Chondrocyte (in vitro differentiated cells): ENCODE measurements around the gene MIPOL1. TPM values are rescaled to one million over a fixed set of nuclear protein-coding genes. Genes with fewer than 3 reads are reported as not detected.
A peak's percentile ranks its signal among the peaks of the same experiment; 100 is the strongest.
"Not testable (repeated sequence)": the region's sequence is repeated elsewhere in the genome, so short reads cannot be mapped to it uniquely, and the experiment has no call there.

Source experiments
- DNase-seq: peaks from one replicate; pipeline ENCODE4 v3.0.0; 2021; ENCODE audit warnings: mixed read lengths, low spot score
- H3K27ac Mint-ChIP-seq: one replicate; pipeline ENCODE4 v1.8.0; 2021; ENCODE audit warnings: mild to moderate bottlenecking, moderate library complexity, mixed read lengths; ENCODE audit not compliant: unreplicated experiment
- H3K27me3 Mint-ChIP-seq: 2 replicates; pipeline ENCODE4 v1.8.0; 2021; ENCODE audit warnings: low read depth, mixed read lengths
- H3K36me3 Mint-ChIP-seq: 2 replicates; pipeline ENCODE4 v1.8.0; 2021; ENCODE audit warnings: low read depth, mixed read lengths
- H3K4me1 Mint-ChIP-seq: 2 replicates; pipeline ENCODE4 v1.8.0; 2021; ENCODE audit warnings: low read depth, mild to moderate bottlenecking, mixed read lengths
- H3K4me3 Mint-ChIP-seq: one replicate; pipeline ENCODE4 v1.8.0; 2021; ENCODE audit warnings: mild to moderate bottlenecking, moderate library complexity, mixed read lengths; ENCODE audit not compliant: unreplicated experiment
- H3K9me3 Mint-ChIP-seq: 2 replicates; pipeline ENCODE4 v1.8.0; 2021; ENCODE audit warnings: low read depth, mixed read lengths
- total RNA-seq: library from RNA; stranded (reverse); gene quantifications from 3 replicates; pipeline ENCODE4 v1.2.1, GENCODE V29; 2021
- TF ChIP-seq, protein P1 (sequence below): fragments of 200-600 bp; sonication (generic); IDR thresholded peaks from 2 replicates; pipeline ENCODE4 v1.5.0; 2021; ENCODE audit warnings: antibody characterized with exemption, mild to moderate bottlenecking, moderate library complexity

MIPOL1 gene
- total RNA-seq, 1 donor from 2014 or later, result 9.8 TPM

DNA sequence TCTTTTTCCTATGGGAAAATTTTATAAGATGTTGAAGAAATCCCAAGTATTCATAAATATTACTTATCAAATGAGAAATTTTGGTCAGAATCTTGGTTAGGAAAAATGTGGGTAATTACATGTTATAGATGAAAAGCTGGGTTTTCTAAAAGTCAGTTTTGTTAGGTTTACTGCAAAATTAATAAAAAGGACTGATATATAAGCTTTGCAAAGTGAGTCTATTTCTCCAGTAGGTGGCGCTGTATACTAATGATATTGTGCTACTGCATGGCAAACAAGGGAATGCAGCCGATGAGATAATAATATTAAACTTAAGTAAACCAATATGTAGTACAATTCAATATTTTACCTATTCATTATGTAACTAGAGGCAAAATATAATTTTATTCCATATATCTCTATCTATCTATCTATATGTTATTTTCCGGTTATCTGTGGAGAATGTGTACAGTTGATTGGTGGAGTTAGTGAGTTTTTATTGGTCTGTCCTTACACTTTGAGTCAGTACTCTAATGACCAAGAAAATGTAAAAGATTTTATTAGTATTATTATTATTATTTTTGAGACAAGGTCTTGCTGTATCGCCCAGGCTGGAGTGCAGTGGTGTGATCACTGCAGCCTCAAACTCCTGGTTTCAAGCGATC is 32.9 kb downstream of the MIPOL1 start:
- no peak overlapping the region for H3K27ac Mint-ChIP-seq
- no peaks in the 10 kb centered on the region for H3K4me1 Mint-ChIP-seq
- TF ChIP-seq, protein P1, sequence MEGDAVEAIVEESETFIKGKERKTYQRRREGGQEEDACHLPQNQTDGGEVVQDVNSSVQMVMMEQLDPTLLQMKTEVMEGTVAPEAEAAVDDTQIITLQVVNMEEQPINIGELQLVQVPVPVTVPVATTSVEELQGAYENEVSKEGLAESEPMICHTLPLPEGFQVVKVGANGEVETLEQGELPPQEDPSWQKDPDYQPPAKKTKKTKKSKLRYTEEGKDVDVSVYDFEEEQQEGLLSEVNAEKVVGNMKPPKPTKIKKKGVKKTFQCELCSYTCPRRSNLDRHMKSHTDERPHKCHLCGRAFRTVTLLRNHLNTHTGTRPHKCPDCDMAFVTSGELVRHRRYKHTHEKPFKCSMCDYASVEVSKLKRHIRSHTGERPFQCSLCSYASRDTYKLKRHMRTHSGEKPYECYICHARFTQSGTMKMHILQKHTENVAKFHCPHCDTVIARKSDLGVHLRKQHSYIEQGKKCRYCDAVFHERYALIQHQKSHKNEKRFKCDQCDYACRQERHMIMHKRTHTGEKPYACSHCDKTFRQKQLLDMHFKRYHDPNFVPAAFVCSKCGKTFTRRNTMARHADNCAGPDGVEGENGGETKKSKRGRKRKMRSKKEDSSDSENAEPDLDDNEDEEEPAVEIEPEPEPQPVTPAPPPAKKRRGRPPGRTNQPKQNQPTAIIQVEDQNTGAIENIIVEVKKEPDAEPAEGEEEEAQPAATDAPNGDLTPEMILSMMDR, result peak; percentile 96
- H3K27me3 Mint-ChIP-seq, result no peaks in the 10 kb centered on the region
- peaks cover 3% of the 10 kb centered on the region for H3K9me3 Mint-ChIP-seq
- H3K36me3 Mint-ChIP-seq, result peaks cover 3% of the 10 kb centered on the region
- no peak overlapping the region for H3K4me3 Mint-ChIP-seq
- no peak for DNase-seq

DNA sequence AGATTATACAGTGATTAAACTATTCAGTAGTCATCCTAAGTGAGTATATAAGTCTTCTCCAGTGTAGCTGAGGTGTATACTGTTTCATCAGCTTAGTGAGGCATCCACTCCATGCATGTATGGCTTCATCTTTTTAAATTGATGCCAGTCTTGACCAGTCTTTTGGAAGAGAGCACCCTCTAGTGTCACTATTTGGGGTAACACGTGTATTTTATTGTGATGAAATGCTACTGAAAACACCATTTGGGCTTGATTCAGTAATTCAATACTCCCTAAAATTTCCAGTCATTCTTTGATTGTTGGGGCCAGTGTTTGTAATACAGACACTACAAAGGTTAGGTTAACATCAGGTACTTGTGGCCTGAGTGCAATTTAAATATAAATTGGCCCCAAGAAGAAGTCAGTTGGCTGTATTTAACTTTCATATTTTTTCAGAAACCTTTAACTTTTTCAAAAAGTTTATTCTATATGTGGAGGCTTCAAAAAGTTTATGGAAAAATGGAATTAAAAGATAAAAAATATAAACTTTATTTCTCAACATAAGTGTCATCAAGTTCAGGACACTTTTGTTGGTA is 35.3 kb downstream of the MIPOL1 start:
- Mint-ChIP-seq H3K9me3 (no peaks in the 10 kb centered on the region), H3K36me3 (no peaks in the 10 kb centered on the region), H3K4me1 (peaks cover 8% of the 10 kb centered on the region), H3K27ac (no peak overlapping the region), H3K4me3 (no peak overlapping the region), H3K27me3 (no peaks in the 10 kb centered on the region)
- no peak for DNase-seq
- TF ChIP-seq, protein P1, result peak; percentile 83

DNA sequence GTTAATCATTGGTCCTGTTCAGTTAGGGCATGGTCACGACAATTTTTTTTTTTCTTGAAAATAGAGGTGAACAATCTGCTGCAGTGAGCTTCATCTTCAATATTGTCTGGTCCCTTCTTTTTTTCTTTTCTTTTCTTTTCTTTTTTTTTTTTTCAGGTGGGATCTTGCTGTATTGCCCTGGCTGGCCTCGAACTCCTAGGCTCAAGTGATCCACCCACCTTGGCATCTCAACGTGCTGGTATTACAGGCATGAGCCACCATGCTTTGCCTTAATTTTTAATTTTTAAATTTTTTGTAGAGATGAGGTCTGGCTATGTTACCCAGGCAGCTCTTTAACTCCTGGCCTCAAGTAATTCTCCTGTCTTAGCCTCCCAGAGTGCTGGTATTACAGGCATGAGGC is 36.5 kb downstream of the MIPOL1 start:
- TF ChIP-seq, protein P1, result no peak
- no peak overlapping the region for H3K4me3 Mint-ChIP-seq
- H3K4me1 Mint-ChIP-seq, result peaks cover 8% of the 10 kb centered on the region
- H3K9me3 Mint-ChIP-seq, result no peaks in the 10 kb centered on the region
- H3K36me3 Mint-ChIP-seq, result peaks cover 1% of the 10 kb centered on the region
- no peak for DNase-seq
- no peaks in the 10 kb centered on the region for H3K27me3 Mint-ChIP-seq
- no peak overlapping the region for H3K27ac Mint-ChIP-seq

DNA sequence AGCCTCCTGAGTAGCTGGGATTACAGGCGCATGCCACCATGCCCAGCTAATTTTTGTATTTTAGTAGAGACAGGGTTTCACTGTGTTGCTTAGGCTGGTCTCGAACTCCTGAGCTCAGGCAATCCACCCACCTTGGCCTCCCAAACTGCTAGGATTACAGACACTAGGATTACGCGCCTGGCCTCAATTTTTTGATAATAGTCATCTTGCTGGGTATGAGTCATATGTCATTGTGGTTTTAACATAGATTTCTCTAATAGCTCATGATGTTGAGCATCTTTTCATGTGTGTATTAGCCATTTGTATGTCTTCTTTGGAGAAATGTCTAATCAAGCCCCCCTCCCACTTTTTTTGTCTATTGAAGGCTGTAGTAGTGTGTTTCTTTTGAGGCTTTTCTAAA is 38.3 kb downstream of the MIPOL1 start:
- H3K9me3 Mint-ChIP-seq, H3K4me1 Mint-ChIP-seq, H3K27me3 Mint-ChIP-seq, H3K27ac Mint-ChIP-seq, DNase-seq, H3K36me3 Mint-ChIP-seq, H3K4me3 Mint-ChIP-seq: not testable (repeated sequence)

DNA sequence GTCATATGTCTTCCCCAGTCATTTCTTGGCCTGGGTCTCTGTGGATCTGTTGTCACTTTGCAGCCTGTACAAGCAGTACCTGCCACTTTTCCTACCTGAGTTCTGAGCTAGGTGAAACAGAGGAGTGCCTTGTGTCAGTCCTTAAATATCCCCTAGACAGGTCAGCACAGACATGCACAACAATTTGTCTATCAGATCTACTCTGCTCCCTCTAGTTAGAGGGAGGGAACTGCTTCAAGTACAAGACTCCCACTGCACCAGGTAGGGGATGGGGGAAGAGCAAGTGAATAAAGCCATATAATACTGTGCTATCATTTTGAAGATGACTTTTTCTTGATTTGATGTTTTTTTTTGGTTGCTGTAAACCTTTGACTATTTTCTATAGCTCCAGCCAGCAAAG is 39.4 kb downstream of the MIPOL1 start:
- no peaks in the 10 kb centered on the region for H3K9me3 Mint-ChIP-seq
- H3K27ac Mint-ChIP-seq, result no peak overlapping the region
- H3K27me3 Mint-ChIP-seq, result no peaks in the 10 kb centered on the region
- TF ChIP-seq, protein P1, result no peak
- peaks cover 1% of the 10 kb centered on the region for H3K36me3 Mint-ChIP-seq
- DNase-seq, result no peak
- peaks cover 8% of the 10 kb centered on the region for H3K4me1 Mint-ChIP-seq
- H3K4me3 Mint-ChIP-seq, result no peak overlapping the region

DNA sequence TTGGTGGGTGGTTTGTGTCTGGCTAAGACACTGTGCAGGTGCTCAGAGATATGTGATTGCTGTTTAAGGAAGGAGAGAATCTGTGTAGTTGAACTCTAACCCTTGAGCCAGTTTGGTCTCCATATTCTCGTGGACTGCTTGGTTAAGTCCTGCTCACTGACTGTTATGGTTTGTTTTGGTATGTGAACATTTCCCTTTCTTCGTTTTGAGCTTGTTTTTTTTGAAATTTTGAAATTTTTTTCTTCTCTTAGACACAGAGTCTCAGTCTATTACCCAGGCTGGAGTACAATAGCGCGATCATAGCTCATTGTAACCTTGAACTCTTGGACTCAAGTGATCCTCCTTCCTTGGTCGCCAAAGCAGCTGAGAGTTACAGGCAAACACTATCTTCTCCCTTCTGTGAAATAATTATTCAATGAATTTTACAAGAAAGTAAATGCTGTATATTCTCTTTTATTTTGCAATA is 40.0 kb downstream of the MIPOL1 start:
- H3K4me1 Mint-ChIP-seq, result peaks cover 8% of the 10 kb centered on the region
- H3K27me3 Mint-ChIP-seq, result no peaks in the 10 kb centered on the region

More for the DNA sequence above, 40.0 kb downstream of the MIPOL1 start:
- peaks cover 1% of the 10 kb centered on the region for H3K36me3 Mint-ChIP-seq
- TF ChIP-seq, protein P1, result no peak
- no peak for DNase-seq
- no peaks in the 10 kb centered on the region for H3K9me3 Mint-ChIP-seq
- H3K4me3 Mint-ChIP-seq, result no peak overlapping the region
- H3K27ac Mint-ChIP-seq, result no peak overlapping the region
